NCI-H2196 (cell line): ENCODE measurements around the gene GNLY.

Source experiments
- DNase-seq: peaks from one replicate; lab custom pipeline; 2025; ENCODE audit not compliant: unreplicated experiment; lab: John Stamatoyannopoulos, UW

Gene GNLY

GRCh38 chr2:85725451-85725850, 31.3 kb downstream of the GNLY start:
- no peak for DNase-seq

GRCh38 chr2:85727798-85728197, 33.6 kb downstream of the GNLY start:
- DNase-seq: no peak

- no peak for DNase-seq
These were observed 34.2 kb downstream of the GNLY start for GRCh38 chr2:85728342-85728741.

GRCh38 chr2:85728883-85729824, 35.0 kb downstream of the GNLY start:
- DNase-seq: peak; percentile 67

GRCh38 chr2:85729825-85730510, 35.8 kb downstream of the GNLY start:
- DNase-seq: no peak

- no peak for DNase-seq
These were observed 36.6 kb downstream of the GNLY start for GRCh38 chr2:85730686-85731230.

- DNase-seq: no peak
These were observed 37.4 kb downstream of the GNLY start for GRCh38 chr2:85731606-85732005.

- DNase-seq: no peak
These were observed 38.4 kb downstream of the GNLY start for GRCh38 chr2:85732467-85733120.

- peak; percentile 32 for DNase-seq
These were observed 39.2 kb downstream of the GNLY start for GRCh38 chr2:85733121-85733960.

- no peak for DNase-seq
These were observed 39.9 kb downstream of the GNLY start for GRCh38 chr2:85734015-85734414.

- no peak for DNase-seq
These were observed 40.9 kb downstream of the GNLY start for GRCh38 chr2:85734942-85735608.

- no peak for DNase-seq
These were observed 41.5 kb downstream of the GNLY start for GRCh38 chr2:85735691-85736090.

- no peak for DNase-seq
These were observed 42.5 kb downstream of the GNLY start for GRCh38 chr2:85736456-85737355.

GRCh38 chr2:85737481-85737880, 43.3 kb downstream of the GNLY start:
- no peak for DNase-seq

- DNase-seq: no peak
These were observed 43.8 kb downstream of the GNLY start for GRCh38 chr2:85737961-85738360.

- no peak for DNase-seq
These were observed 46.0 kb downstream of the GNLY start for GRCh38 chr2:85740193-85740592.

- no peak for DNase-seq
These were observed 47.2 kb downstream of the GNLY start for GRCh38 chr2:85741211-85741832.

- peak; percentile 50 for DNase-seq
These were observed 47.8 kb downstream of the GNLY start for GRCh38 chr2:85741833-85742455.
